K562 (cell line): ENCODE measurements around the gene LAMTOR4. TPM values are rescaled to one million over a fixed set of nuclear protein-coding genes. Genes with fewer than 3 reads are reported as not detected.

Source experiments
- CBX2 ChIP-seq: fragments of 200-600 bp; sonication (generic); IDR thresholded peaks from one replicate; pipeline ENCODE4 v1.6.1; 2012; ENCODE audit warnings: mild to moderate bottlenecking, low read length, inconsistent platforms; ENCODE audit not compliant: insufficient read depth, poor library complexity, severe bottlenecking
- CHD1 ChIP-seq: fragments of 200-600 bp; sonication (generic); IDR thresholded peaks from one replicate; pipeline ENCODE4 v1.6.1; 2012; ENCODE audit warnings: mild to moderate bottlenecking, moderate library complexity, low read length, inconsistent platforms
- DACH1 ChIP-seq: fragments of 450-650 bp; IDR thresholded peaks from 2 replicates; pipeline ENCODE4 v1.6.1; 2018; ENCODE audit not compliant: partially characterized antibody
- DNMT1 ChIP-seq: fragments of 450-650 bp; IDR thresholded peaks from 2 replicates; pipeline ENCODE4 v1.6.1; 2016; ENCODE audit warnings: antibody characterized with exemption, mild to moderate bottlenecking
- ELF4 ChIP-seq: fragments of 450-650 bp; formaldehyde crosslinking; IDR thresholded peaks from 2 replicates; pipeline ENCODE4 v1.4.0; 2022; ENCODE audit warnings: missing genetic modification characterization
- EWSR1 ChIP-seq: fragments of 450-650 bp; IDR thresholded peaks from 2 replicates; pipeline ENCODE4 v1.6.1; 2018; ENCODE audit warnings: borderline replicate concordance, mild to moderate bottlenecking, low read depth, moderate library complexity; ENCODE audit not compliant: partially characterized antibody
- HNRNPLL ChIP-seq: fragments of 200-400 bp; formaldehyde crosslinking; IDR thresholded peaks from 2 replicates; pipeline ENCODE4 v1.6.1; 2017; ENCODE audit warnings: low read length, low read depth, mild to moderate bottlenecking; ENCODE audit not compliant: poor library complexity, severe bottlenecking
- MXD1 ChIP-seq: fragments of 250-450 bp; sonication (Bioruptor Pico); IDR thresholded peaks from 2 replicates; pipeline ENCODE4 v1.8.0; 2021; ENCODE audit warnings: borderline replicate concordance, mild to moderate bottlenecking, moderate library complexity; ENCODE audit not compliant: poor library complexity, severe bottlenecking
- MYC ChIP-seq, 2 experiments: fragments of 250-450 bp in 1 of 2; sonication (Bioruptor Pico) in 1 of 2; IDR thresholded peaks; 2 replicates each; pipeline versions ENCODE4 v1.5.1 to v1.6.1; 2012 to 2021; ENCODE audit warnings: low read depth in 2 of 2, borderline replicate concordance in 1 of 2, improper control_type of control experiment in 1 of 2, low read length in 1 of 2, mild to moderate bottlenecking in 1 of 2, moderate library complexity in 1 of 2
- NCOA2 ChIP-seq, 2 experiments: fragments of 450-650 bp; IDR thresholded peaks; 2 replicates each; pipeline ENCODE4 v1.6.1; 2018; ENCODE audit warnings: mild to moderate bottlenecking in 2 of 2, moderate library complexity in 1 of 2; ENCODE audit not compliant: partially characterized antibody in 2 of 2
- PHF21A ChIP-seq: fragments of 450-650 bp; IDR thresholded peaks from 2 replicates; pipeline ENCODE4 v1.6.1; 2017; ENCODE audit warnings: low read depth, borderline replicate concordance
- PRMT5 ChIP-seq: sonication (generic); formaldehyde crosslinking; IDR thresholded peaks from 2 replicates; pipeline ENCODE4 v1.5.0; 2020; ENCODE audit warnings: missing genetic modification reagents
- RB1 ChIP-seq: fragments of 450-650 bp; IDR thresholded peaks from 2 replicates; pipeline ENCODE4 v1.6.1; 2017; ENCODE audit warnings: low read depth, mild to moderate bottlenecking
- SMARCA5 ChIP-seq: fragments of 450-650 bp; IDR thresholded peaks from 2 replicates; pipeline ENCODE4 v1.6.1; 2016
- TARDBP ChIP-seq: fragments of 450-650 bp; IDR thresholded peaks from 2 replicates; pipeline ENCODE4 v1.6.1; 2016
- YBX1 ChIP-seq: fragments of 450-650 bp; IDR thresholded peaks from 2 replicates; pipeline ENCODE4 v1.7.1; 2016; ENCODE audit warnings: mild to moderate bottlenecking
- ZBTB34 ChIP-seq: fragments of 250-450 bp; sonication (Bioruptor Pico); IDR thresholded peaks from 2 replicates; pipeline ENCODE4 v1.8.0; 2021; ENCODE audit warnings: mild to moderate bottlenecking, moderate library complexity
- ZFP1 ChIP-seq: fragments of 450-650 bp; formaldehyde crosslinking; IDR thresholded peaks from 2 replicates; pipeline ENCODE4 v1.4.0; 2020; ENCODE audit warnings: mild to moderate bottlenecking, mixed read lengths
- ZNF655 ChIP-seq: fragments of 250-450 bp; sonication (Bioruptor Pico); IDR thresholded peaks from 2 replicates; pipeline ENCODE4 v1.5.0; 2021
- polyA plus RNA-seq, 8 experiments: library from polyadenylated mRNA; depleted of rRNA in 4 of 8; stranded (reverse) in 5 of 8; unstranded in 3 of 8; fragments of >200 nt; fragmentation: Nextera tagmentation in 2 of 8; fragmentation: Illumina TruSeq in 1 of 8; extraction: Ambion mirVana in 2 of 8; extraction: Trizol in 1 of 8; gene quantifications; 2 replicates each; pipeline versions ENCODE4 v1.2.1 to v1.2.3, GENCODE V29; 2011 to 2014; ENCODE audit warnings: inconsistent platforms in 1 of 8, missing spikeins in 1 of 8
- total RNA-seq, 7 experiments: library from RNA; depleted of rRNA in 6 of 7; stranded (reverse); fragments of >200 nt in 6 of 7; fragmentation: Illumina TruSeq in 2 of 7; extraction: Trizol in 2 of 7; gene quantifications; 2 replicates each; pipeline versions ENCODE4 v1.2.1 to v1.2.3, GENCODE V29; 2011 to 2021; ENCODE audit warnings: low replicate concordance in 1 of 7

LAMTOR4 gene
- total and polyA plus RNA-seq, 9 of the 15 experiments (the other 6 are each of a cell fraction or from before 2014, with no cell fraction given), result 79.6 to 314 (median 195) TPM

GRCh38 chr7:100167912-100168323, 19.2 kb downstream of the LAMTOR4 start (continued):
- TF ChIP-seq PRMT5 (CRISPR knock-in tag), result no peak
- TF ChIP-seq TARDBP, result no peak
- peak; percentile 17; the same call in 1 of the 2 replicates for TF ChIP-seq SMARCA5
- no peak for TF ChIP-seq ZFP1
- peak; percentile 94 for TF ChIP-seq PHF21A
- TF ChIP-seq DACH1, result peak; percentile 21
- TF ChIP-seq ELF4 (CRISPR knock-in tag), result peak; percentile 96
- TF ChIP-seq YBX1, result no peak
- TF ChIP-seq CHD1, result no peak
- TF ChIP-seq RB1, result peak; percentile 73; the same call in 1 of the 2 replicates
- no peak for TF ChIP-seq DNMT1
- no peak for TF ChIP-seq EWSR1
- no peak for TF ChIP-seq HNRNPLL
- no peak for TF ChIP-seq ZNF655 (CRISPR knock-in tag)
- no peak for TF ChIP-seq NCOA2 (IDR thresholded peaks at IDR 0.05; ENCODE audit: partially characterized antibody in 2 of 2)
- no peak for TF ChIP-seq CBX2
- TF ChIP-seq ZBTB34 (CRISPR knock-in tag), result no peak
- no peak for TF ChIP-seq MXD1 (CRISPR knock-in tag)
- peak; percentile 63; the same call in 1 of the 2 replicates for TF ChIP-seq MYC (IDR thresholded peaks at IDR 0.05; ENCODE audit: low read depth, low read length)
- TF ChIP-seq MYC (CRISPR knock-in tag; IDR thresholded peaks at IDR 0.05; ENCODE audit: borderline replicate concordance, low read depth), result no peak
- TF ChIP-seq, all 486 proteins: peak for 148
